Measurements from ENCODE around the gene MME. TPM values are rescaled to one million over a fixed set of nuclear protein-coding genes. Genes with fewer than 3 reads are reported as not detected.

MME gene
- total and polyA plus RNA-seq, 3 experiments from 2014 or later = 0.04 to 1.4 TPM; not detected in 1

DNA sequence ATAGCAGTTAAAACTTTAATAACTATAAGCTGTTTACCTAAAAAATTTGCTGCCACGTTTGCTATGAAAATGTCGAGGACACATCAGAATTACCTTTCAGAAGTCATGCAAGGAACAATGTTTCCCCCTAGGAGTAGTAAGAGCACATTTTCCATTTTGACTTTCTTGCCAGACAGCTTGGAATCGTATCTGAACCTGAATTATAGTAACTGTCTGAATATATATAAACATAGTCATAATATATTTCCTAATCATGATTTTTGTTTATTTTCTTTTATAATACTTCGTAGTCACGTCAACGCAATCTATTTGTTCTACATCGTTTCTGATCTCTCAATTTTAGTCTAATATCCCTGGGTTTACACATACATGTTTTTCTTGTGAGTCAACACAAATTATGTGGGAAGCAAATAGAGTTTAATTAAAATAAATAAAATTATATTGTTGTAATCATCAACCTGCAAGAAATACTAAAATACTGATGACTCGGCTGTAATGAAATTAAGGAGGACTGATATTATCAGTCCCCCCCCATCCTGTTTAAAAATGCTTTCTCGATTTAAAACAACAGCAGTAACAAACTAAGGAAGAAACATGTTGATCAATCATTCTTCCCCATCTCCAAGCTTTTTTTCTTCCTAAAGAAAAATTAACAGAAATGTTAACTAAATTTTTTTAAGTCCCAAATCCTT lies 78.4 kb downstream of the MME start:
- Mint-ChIP-seq H3K27ac (no peak overlapping the region), H3K4me1 (peaks cover 0 to 2% (median 0%) of the 10 kb centered on the region in 3 donors)
- CTCF ChIA-PET = no interaction called here

DNA sequence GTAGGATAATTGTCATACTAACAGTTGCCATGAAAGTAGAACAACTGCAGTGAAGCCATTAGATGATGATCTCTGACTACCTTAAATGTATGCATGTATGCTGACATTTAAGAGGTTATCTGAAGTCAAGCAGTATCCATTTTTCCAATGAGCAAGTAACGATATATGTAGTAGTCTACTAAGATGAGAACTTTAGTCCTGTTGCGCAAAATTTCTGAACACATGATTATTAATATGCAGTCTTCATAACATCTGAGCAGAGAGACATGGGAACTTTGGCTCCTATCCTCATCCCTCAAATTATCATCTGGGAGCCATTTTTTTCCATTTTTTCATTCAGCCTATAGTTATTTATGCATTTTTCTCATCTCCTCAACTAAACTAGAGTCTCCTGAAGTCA lies 79.2 kb downstream of the MME start:
- Histone ChIP-seq H3K9me3 (ENCODE audit: low read length) (no peaks in the 10 kb centered on the region), H3K4me1 (ENCODE audit: insufficient read depth, low read length) (no peaks in the 10 kb centered on the region), H3K27ac (ENCODE audit: low read depth, low read length) (no peak overlapping the region), H3K36me3 (ENCODE audit: insufficient read depth, low read length) (no peaks in the 10 kb centered on the region), H3K27me3 (ENCODE audit: insufficient read depth, low read length, poor library complexity, severe bottlenecking) (no peaks in the 10 kb centered on the region), H3K4me3 (ENCODE audit: low read length) (no peak overlapping the region)
- Mint-ChIP-seq H3K9me3 (peaks cover 0 to 10% (median 0%) of the 10 kb centered on the region in 5 donors), H3K4me3 (no peak overlapping the region), H3K36me3 (no peaks in the 10 kb centered on the region), H3K4me1 (no peaks in the 10 kb centered on the region), H3K27ac (no peak overlapping the region), H3K27me3 (no peaks in the 10 kb centered on the region)
- ChIA-PET POLR2A (no interaction called here), CTCF (no interaction called here)
- no peak for DNase-seq

More for the DNA sequence above, 78.4 kb downstream of the MME start:
- no peaks in the 10 kb centered on the region for H3K36me3 ChIP-seq (ENCODE audit: insufficient read depth, low read length)
- no peaks in the 10 kb centered on the region for H3K27me3 Mint-ChIP-seq
- no peak overlapping the region for H3K4me3 ChIP-seq (ENCODE audit: low read length)
- no peaks in the 10 kb centered on the region for H3K4me1 ChIP-seq (ENCODE audit: insufficient read depth, low read length)
- no peaks in the 10 kb centered on the region for H3K36me3 Mint-ChIP-seq
- no peaks in the 10 kb centered on the region for H3K9me3 ChIP-seq (ENCODE audit: low read length)
- H3K27ac ChIP-seq (ENCODE audit: low read depth, low read length) = no peak overlapping the region
- DNase-seq = no peak
- H3K4me3 Mint-ChIP-seq = no peak overlapping the region
- H3K27me3 ChIP-seq (ENCODE audit: insufficient read depth, low read length, poor library complexity, severe bottlenecking) = no peaks in the 10 kb centered on the region
- H3K9me3 Mint-ChIP-seq = peaks cover 0 to 10% (median 1%) of the 10 kb centered on the region in 5 donors
- POLR2A ChIA-PET = no interaction called here

DNA sequence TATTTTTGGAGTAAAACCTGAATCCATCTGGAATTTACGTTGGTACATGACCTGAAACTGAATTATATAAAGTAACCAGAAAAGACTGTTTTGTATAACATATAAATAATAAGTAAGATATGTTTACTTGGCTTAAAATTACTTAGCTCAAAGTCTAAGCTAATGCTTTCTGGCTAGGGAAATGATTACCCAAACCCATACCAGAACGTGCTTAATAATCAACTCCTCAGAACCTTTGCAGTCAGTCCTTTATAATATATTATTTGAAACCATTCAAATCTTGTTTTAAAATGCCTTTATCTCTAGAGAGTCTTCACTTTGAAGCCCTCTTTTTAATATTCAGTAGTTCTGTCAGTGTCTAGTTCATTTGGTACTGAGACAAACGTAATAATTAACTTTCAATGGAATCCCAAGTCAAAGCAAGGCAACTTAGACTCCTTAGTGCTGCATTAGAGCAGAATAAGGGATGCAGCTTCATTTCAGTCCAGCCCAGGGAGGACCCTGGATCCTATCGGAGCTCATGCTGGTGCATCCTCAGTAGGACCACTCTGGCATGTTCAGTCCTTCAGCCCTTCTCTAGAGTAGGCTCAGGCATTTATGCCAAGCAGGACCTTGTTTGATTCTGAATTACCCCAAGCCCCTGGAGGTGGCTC lies 81.6 kb downstream of the MME start:
- H3K4me3 Mint-ChIP-seq = no peak overlapping the region
- POLR2A ChIA-PET = no interaction called here
- H3K4me3 ChIP-seq (ENCODE audit: low read length) = no peak overlapping the region
- no peaks in the 10 kb centered on the region for H3K36me3 ChIP-seq (ENCODE audit: insufficient read depth, low read length)
- CTCF ChIA-PET = no interaction called here
- peaks cover 0 to 10% (median 0%) of the 10 kb centered on the region in 5 donors for H3K9me3 Mint-ChIP-seq
- no peaks in the 10 kb centered on the region for H3K4me1 ChIP-seq (ENCODE audit: insufficient read depth, low read length)
- no peaks in the 10 kb centered on the region for H3K27me3 ChIP-seq (ENCODE audit: insufficient read depth, low read length, poor library complexity, severe bottlenecking)
- H3K9me3 ChIP-seq (ENCODE audit: low read length) = no peaks in the 10 kb centered on the region
- no peak for DNase-seq
- no peak overlapping the region for H3K27ac ChIP-seq (ENCODE audit: low read depth, low read length)
- H3K27ac Mint-ChIP-seq = no peak overlapping the region
- no peaks in the 10 kb centered on the region for H3K36me3 Mint-ChIP-seq
- H3K4me1 Mint-ChIP-seq = no peaks in the 10 kb centered on the region
- H3K27me3 Mint-ChIP-seq = no peaks in the 10 kb centered on the region

DNA sequence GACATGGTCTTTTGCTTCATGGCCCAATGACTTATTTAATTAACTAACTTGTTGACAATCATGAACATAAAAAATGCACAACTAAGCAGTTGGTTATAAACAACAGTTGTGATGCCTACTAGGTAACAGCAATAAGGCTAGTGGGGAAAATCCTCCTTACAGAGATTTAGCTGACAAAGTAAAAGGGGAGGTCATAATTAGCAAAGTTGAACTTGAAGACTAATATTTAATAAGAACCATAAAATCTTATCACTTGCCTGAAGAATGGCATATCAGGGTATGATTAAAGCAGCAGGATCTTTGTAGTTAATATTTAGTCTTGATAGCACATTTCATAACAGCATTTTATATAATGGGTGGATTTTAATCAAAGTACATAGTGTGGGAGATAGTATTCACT lies 84.2 kb downstream of the MME start:
- no peak overlapping the region for H3K4me3 ChIP-seq (ENCODE audit: low read length)
- Mint-ChIP-seq H3K27ac (no peak overlapping the region), H3K4me3 (no peak overlapping the region), H3K9me3 (peaks cover 0 to 4% (median 0%) of the 10 kb centered on the region in 5 donors), H3K27me3 (no peaks in the 10 kb centered on the region), H3K4me1 (no peaks in the 10 kb centered on the region), H3K36me3 (no peaks in the 10 kb centered on the region)
- H3K36me3 ChIP-seq (ENCODE audit: insufficient read depth, low read length) = no peaks in the 10 kb centered on the region
- no peaks in the 10 kb centered on the region for H3K4me1 ChIP-seq (ENCODE audit: insufficient read depth, low read length)
- H3K27ac ChIP-seq (ENCODE audit: low read depth, low read length) = no peak overlapping the region
- DNase-seq = no peak
- ChIA-PET POLR2A (no interaction called here), CTCF (no interaction called here)
- no peaks in the 10 kb centered on the region for H3K27me3 ChIP-seq (ENCODE audit: insufficient read depth, low read length, poor library complexity, severe bottlenecking)
- H3K9me3 ChIP-seq (ENCODE audit: low read length) = no peaks in the 10 kb centered on the region

DNA sequence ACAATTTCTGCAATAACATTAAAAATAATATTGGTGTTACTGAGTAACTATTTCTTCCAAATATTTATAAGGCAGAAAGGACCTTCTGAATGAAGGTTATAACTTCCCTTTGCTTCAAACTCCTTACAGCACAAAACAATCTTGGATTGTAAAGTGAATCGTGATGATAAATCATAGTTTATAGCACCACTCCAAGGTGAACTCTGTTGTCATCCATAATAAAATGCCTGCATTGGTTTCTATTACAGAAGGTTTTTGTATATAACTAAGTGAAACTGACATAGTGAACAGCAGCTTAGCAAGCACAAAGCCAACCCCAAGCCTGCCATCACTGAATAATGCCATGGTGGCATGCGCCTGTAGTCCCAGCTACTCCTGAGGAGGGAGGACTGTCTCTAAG lies 86.3 kb downstream of the MME start:
- Histone ChIP-seq H3K27me3 (ENCODE audit: insufficient read depth, low read length, poor library complexity, severe bottlenecking) (no peaks in the 10 kb centered on the region), H3K9me3 (ENCODE audit: low read length) (no peaks in the 10 kb centered on the region), H3K27ac (ENCODE audit: low read depth, low read length) (no peak overlapping the region), H3K36me3 (ENCODE audit: insufficient read depth, low read length) (no peaks in the 10 kb centered on the region), H3K4me3 (ENCODE audit: low read length) (no peak overlapping the region), H3K4me1 (ENCODE audit: insufficient read depth, low read length) (no peaks in the 10 kb centered on the region)
- ChIA-PET CTCF (no interaction called here), POLR2A (no interaction called here)
- Mint-ChIP-seq H3K4me1 (no peaks in the 10 kb centered on the region), H3K27me3 (no peaks in the 10 kb centered on the region), H3K36me3 (no peaks in the 10 kb centered on the region), H3K9me3 (no peaks in the 10 kb centered on the region), H3K27ac (no peak overlapping the region), H3K4me3 (no peak overlapping the region)
- no peak for DNase-seq

DNA sequence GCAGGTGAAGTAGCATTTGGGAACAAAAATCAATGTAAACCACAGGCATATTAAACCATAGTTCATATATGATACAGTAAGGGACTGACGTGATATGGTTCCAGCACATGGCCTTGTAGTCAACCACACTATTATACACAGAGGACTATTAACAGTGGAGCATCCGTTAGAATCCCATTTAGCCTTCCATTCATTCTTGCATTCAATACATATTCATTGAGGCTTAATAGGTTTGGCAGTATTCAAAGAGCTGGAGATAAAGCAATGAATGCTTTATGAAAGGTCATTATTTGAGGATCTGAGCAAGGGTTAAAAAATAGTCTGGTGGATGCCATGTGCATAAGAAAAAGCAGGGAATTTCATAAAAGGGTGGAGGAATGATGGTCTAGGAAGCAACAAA lies 89.1 kb downstream of the MME start:
- no peaks in the 10 kb centered on the region for H3K4me1 ChIP-seq (ENCODE audit: insufficient read depth, low read length)
- H3K9me3 ChIP-seq (ENCODE audit: low read length) = no peaks in the 10 kb centered on the region
- Mint-ChIP-seq H3K9me3 (no peaks in the 10 kb centered on the region), H3K27me3 (no peaks in the 10 kb centered on the region), H3K4me3 (no peak overlapping the region), H3K27ac (no peak overlapping the region), H3K4me1 (no peaks in the 10 kb centered on the region), H3K36me3 (no peaks in the 10 kb centered on the region)
- no peaks in the 10 kb centered on the region for H3K27me3 ChIP-seq (ENCODE audit: insufficient read depth, low read length, poor library complexity, severe bottlenecking)
- no peak overlapping the region for H3K4me3 ChIP-seq (ENCODE audit: low read length)
- DNase-seq = no peak
- ChIA-PET POLR2A (no interaction called here), CTCF (no interaction called here)
- no peaks in the 10 kb centered on the region for H3K36me3 ChIP-seq (ENCODE audit: insufficient read depth, low read length)
- no peak overlapping the region for H3K27ac ChIP-seq (ENCODE audit: low read depth, low read length)

DNA sequence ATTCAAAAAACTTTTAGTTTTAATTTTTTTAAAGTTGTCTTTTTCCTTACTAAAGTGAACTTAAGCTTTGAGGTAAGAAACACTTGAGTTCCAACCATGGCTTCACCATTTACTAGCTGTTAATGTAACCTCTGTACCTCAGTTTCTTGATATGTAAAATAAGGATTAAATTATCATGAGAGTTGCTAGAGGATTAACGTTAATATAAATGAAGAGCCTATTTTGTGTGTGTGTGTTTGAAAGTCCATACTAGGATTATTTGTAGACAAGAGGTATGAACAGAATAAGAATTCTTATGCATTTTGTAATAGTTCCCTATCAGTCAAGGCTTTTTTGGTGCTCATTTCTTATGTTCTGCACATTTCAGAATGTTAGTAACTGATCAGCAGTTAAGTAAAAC lies 93.7 kb downstream of the MME start:
- H3K4me1 Mint-ChIP-seq = no peaks in the 10 kb centered on the region
- H3K27me3 ChIP-seq (ENCODE audit: insufficient read depth, low read length, poor library complexity, severe bottlenecking) = no peaks in the 10 kb centered on the region
- H3K4me3 ChIP-seq (ENCODE audit: low read length) = no peak overlapping the region
- no peak overlapping the region for H3K4me3 Mint-ChIP-seq
- no peak overlapping the region for H3K27ac ChIP-seq (ENCODE audit: low read depth, low read length)
- DNase-seq = no peak
- no peaks in the 10 kb centered on the region for H3K4me1 ChIP-seq (ENCODE audit: insufficient read depth, low read length)
- H3K36me3 Mint-ChIP-seq = no peaks in the 10 kb centered on the region
- CTCF ChIA-PET = no interaction called here
- H3K36me3 ChIP-seq (ENCODE audit: insufficient read depth, low read length) = no peaks in the 10 kb centered on the region
- POLR2A ChIA-PET = no interaction called here
- H3K27ac Mint-ChIP-seq = no peak overlapping the region
- no peaks in the 10 kb centered on the region for H3K9me3 Mint-ChIP-seq
- peaks cover 0 to 2% of the 10 kb centered on the region in 2 donors for H3K27me3 Mint-ChIP-seq
- H3K9me3 ChIP-seq (ENCODE audit: low read length) = no peaks in the 10 kb centered on the region

DNA sequence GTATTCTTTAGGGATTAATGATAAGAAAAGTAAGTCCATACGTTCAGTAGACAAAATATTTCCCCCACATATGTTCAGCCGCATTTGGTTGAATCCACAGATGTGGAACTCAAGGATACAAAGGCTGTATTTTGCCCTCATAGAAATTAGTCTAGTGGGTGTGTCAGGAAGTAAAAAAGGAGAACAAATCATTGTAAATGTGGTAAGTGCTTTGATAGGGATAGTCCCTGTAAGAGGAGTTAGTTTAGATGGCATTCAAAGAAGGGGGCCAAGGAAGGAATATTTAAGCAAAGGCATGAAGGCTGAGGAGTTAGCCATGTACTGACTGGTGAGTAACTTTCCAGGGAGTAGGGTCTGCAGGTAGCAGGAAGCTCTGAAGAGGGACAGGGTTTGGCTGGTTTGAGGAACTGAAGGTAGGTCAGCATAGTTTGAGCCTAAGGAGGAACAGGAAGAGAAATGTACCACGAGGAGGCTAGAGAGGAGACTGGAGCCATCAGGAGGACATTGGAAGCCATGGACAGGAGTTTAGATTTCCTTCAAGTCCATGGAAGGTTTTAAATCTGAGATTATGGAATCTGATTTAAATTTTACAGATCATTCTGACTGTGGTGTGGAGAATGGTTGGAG lies 98.8 kb downstream of the MME start:
- POLR2A ChIA-PET = no interaction called here
- peak overlapping the region in 1 of 8 donors; percentile 0 for H3K27ac Mint-ChIP-seq
- DNase-seq = no peak
- Histone ChIP-seq H3K4me3 (ENCODE audit: low read length) (no peak overlapping the region), H3K9me3 (ENCODE audit: low read length) (no peaks in the 10 kb centered on the region), H3K36me3 (ENCODE audit: insufficient read depth, low read length) (no peaks in the 10 kb centered on the region), H3K27ac (ENCODE audit: low read depth, low read length) (no peak overlapping the region), H3K27me3 (ENCODE audit: insufficient read depth, low read length, poor library complexity, severe bottlenecking) (no peaks in the 10 kb centered on the region), H3K4me1 (ENCODE audit: insufficient read depth, low read length) (no peaks in the 10 kb centered on the region)
- H3K27me3 Mint-ChIP-seq = peaks cover 0 to 2% of the 10 kb centered on the region in 2 donors
- no peaks in the 10 kb centered on the region for H3K36me3 Mint-ChIP-seq
- peaks cover 0 to 5% (median 0%) of the 10 kb centered on the region in 5 donors for H3K9me3 Mint-ChIP-seq
- CTCF ChIA-PET = no interaction called here
- H3K4me3 Mint-ChIP-seq = no peak overlapping the region
- peaks cover 0 to under 1% (median 0%) of the 10 kb centered on the region in 3 donors for H3K4me1 Mint-ChIP-seq
